ENCODE measurements around the gene CCDC89.

The CCDC89 gene

GRCh38 chr11:85634747-85635146 is 51.2 kb downstream of the CCDC89 start:
- no peak overlapping the region for H3K4me3 Mint-ChIP-seq
- H3K4me1 Mint-ChIP-seq, result peaks cover 11% of the 10 kb centered on the region
- H3K36me3 Mint-ChIP-seq, result peaks cover 4% of the 10 kb centered on the region
- no peaks in the 10 kb centered on the region for H3K9me3 Mint-ChIP-seq
- no peak overlapping the region for H3K27ac Mint-ChIP-seq
- no peaks in the 10 kb centered on the region for H3K27me3 Mint-ChIP-seq

Measured in activated naive CD4-positive, alpha-beta T cell treated with anti-CD3 and anti-CD28 coated beads, Interleukin-2, amount 50 U/mL, for 24 hours (primary cell).